HG03565 (cell line): ENCODE results near the gene KCNQ1OT1.

Experiments used
- ATAC-seq: cut with Tn5 transposase; IDR thresholded peaks from one replicate; pipeline ENCODE4 v1.9.1; 2021; ENCODE audit warnings: mild to moderate bottlenecking, moderate library complexity; ENCODE audit not compliant: unreplicated experiment

KCNQ1OT1 gene

DNA sequence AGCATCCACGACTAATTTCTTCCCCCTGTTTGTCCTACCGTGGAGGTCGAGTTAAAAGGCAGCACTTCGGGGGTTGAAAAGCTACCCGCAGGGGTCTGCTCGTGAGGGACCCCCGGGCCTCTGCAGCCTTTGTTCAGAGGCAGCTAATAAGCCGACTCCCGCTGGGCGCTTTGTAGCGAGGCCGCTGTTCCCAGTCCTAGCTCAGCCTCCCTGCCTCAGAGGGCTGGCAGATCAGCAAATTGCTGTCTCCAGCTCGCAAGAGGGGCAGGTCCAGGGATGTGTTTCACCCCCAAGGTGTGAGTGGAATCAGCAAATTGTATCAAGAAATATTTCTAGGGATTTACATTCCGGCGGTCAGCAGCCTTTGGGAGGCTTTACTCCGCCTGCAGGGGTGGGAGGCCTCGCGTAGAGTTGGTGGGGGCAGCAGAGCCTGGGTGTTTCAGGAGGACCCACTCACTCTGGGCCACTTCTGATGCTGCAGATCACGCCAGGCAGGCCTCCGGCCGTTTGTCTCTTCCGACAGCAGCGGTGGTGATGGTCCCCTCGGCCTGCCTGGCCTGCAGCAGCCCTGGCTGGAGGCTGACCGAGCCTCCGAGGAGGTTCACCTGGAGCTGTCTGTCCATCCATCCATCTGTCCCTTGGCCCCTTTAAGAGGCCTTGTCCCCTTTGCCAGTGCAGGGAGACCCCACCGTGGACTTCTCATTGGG lies 21.6 kb upstream of the KCNQ1OT1 start:
- ATAC-seq, result no peak

DNA sequence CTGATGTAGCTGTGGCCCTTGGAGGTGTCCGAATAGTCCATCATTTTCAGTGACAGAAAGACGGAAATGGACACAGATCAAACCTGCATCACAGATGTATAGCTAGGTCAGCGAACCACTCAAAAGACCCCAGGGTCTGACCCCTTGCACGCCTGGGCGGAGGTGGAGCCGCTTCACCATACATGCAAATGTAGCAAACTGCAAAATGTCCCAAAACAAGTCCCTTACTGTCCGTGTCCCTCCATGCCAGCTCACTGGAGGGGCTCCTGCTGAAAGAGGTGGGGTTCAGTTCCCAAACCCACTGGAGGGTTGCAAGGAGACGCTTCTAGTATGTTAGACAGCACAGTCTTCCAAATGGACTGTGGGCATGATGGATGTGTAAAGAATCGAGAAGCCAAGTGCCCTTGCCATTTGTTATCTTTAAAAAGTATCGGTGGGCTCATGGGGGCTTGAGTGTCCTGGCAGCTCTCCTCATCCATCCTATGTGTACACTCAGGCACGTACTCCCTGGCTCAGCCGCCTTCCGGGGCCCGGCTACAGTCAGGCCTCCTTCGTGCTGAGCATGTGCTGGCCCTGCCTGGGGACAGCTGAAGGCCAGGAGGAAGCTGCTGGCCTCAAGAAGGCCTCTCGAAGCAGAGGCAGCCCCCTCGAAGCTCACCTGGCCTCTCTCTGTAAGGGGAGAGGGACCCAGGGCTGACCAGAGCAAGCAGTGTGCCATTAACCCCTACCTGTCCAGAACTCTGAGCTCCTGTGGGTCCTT lies 20.2 kb upstream of the KCNQ1OT1 start:
- ATAC-seq, result no peak

DNA sequence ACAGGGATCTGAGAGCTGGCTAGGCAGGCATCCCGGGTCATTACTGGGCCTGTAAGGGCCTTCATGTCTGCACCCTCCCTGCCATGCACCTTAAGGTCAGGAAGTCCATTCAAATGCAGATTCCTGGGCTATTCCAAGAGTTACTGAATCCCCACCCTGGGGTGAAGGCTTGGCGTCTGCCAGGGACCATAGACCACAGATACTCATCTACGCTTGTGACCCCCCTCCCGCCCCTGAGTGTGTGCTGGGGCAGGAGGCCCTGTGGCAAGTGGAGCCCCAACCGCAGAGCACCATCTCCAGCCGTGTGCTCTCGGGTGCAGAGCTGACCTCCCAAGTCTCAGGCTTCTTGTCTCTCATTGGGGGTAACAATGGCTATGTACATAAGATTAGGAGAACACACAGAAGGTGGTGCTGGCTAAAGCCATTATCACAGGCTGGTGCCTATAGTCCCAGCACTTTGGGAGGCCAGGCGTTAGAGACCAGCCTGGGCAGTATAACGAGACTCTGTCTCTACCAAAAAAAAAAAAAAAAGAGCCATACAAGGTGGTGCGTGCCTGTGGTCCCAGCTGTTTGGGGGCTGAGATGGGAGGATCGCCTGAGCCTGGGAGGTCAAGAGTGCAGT lies 19.1 kb upstream of the KCNQ1OT1 start:
- no peak for ATAC-seq

DNA sequence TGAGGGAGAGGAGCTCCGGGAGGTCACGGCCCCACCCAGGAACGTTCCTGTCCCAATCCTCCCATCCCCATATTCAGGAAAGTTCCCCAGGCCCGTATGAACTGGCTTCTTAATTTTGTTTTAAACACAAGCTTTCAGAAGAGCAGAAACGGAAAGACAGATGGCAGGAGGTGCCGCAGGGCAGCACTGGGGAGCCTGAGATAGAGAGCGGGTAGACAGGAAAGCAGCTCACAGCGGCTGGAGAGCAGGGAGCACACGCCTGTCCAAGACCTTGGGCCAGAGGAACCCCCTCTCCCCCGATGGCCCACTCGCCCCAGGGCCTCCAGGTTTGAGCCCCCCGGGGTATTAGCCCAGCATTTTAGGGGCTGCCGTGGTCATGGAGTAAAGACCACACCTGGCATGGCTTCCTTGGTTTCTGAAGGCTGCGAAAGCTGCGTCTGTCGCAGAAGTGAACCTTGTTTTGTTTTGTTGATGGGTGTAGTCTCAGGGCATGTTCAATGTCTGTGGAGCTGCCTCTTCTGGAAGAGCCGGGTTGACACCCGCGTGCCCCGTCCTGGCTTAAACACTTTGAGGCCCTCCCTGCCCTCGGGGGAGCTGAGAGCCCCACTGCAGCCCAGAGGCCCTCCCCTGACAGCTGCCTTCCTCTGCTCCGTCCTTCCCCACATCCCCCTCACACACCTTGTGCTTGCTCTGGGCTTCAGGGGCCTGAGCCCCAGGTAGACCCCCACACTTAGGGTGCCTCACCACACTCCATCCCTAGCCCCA lies 17.9 kb upstream of the KCNQ1OT1 start:
- no peak for ATAC-seq

DNA sequence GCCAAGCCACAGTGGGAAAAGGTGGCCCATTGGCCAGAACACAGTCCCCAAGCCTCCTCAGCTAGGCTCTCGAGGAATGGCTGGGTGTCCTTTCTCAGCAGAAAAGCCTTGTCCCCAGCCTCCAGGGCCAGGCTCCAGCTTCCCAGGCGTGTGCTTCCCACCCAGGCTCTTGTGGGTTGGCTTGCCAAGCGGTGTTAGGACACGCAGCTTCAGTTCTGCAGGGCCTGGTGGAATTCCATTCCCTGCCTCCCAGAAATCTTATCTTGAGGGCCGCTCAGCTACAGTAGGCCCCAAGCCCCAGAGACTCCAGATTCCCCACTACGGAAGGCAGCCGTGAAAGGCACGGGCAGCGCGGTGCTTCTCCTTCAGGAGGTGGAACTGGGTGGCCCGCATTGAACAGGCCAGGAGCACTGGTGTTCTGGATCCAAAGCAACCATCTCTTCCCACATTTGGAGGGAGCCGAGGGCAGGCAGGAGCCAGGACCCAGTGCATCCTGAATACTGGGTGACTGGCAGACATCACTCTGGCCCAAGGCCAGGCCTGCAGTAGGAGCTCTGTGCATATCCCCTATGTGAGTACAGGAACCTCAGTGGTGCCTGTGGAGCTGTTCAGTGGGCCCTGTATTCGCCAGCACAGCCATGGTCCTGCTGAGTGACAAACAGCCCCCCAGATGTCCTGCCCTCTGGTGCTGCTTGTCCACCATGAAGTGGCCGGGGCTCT lies 16.7 kb upstream of the KCNQ1OT1 start:
- ATAC-seq, result no peak

DNA sequence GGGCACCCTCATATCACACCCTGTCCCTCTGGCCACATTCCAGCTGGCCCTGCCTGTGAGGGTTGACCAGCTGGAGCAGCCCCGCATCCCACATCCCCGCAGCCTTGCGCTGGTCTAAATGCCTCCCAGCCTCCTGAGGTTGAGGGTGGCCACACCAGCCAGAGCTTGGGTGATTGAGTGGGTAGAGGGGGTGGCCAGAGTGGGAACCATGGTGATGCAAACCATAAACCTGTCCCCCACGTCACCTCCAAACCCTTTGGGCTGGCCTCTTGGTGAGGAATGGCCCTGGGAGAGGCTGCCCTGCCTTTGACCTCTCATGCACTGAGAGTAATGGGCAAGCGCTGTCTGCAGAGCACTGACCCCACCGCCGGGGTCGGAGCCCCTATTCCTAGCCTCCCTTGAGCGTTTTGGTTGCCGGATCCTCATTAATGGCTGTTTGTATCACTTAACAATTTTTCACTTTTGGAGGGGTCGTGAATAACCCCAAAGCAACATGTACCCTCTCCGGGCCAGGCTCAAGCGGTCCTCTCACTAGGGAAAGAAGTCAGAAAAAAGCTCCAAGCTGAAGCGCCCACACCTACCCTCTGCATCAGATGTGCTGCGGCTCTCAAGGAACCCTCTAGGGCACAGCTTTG lies 16.0 kb upstream of the KCNQ1OT1 start:
- no peak for ATAC-seq

DNA sequence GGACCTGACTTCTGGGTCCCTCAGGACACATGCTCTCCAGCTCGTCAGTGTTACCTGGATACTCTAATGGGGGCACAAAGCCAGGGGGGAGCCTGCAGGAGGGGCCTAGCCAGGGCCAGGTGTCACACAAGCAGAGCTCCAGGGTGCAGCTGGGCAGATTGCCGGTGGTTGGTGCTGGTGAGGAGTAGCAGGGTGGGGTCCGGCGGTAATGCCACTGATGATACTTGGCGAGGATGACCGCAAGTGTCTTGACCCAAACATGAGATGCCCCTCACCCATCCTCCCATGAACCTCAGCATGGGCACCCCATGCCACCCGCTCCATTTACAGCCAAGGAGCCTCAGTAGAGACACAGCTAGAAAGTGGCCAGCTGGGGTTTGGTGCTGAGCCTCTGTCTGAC lies 15.1 kb upstream of the KCNQ1OT1 start:
- ATAC-seq, result no peak

DNA sequence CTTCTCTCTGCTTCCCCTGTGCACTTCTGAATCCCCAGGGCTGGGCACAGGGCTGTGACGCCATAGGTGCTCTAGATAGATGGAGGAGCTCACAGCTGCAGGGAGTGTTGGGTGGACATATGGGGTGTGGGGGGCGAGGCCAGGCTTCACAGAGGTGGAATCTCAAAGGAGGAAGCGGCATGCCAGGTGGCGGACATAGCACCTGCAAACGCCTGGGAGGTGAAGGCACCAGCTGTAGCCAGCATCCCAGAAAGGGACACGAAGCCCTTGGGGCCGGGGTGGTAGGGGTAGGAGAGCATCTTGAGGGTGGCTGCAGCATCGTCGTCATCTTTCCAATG lies 14.6 kb upstream of the KCNQ1OT1 start:
- ATAC-seq, result no peak

DNA sequence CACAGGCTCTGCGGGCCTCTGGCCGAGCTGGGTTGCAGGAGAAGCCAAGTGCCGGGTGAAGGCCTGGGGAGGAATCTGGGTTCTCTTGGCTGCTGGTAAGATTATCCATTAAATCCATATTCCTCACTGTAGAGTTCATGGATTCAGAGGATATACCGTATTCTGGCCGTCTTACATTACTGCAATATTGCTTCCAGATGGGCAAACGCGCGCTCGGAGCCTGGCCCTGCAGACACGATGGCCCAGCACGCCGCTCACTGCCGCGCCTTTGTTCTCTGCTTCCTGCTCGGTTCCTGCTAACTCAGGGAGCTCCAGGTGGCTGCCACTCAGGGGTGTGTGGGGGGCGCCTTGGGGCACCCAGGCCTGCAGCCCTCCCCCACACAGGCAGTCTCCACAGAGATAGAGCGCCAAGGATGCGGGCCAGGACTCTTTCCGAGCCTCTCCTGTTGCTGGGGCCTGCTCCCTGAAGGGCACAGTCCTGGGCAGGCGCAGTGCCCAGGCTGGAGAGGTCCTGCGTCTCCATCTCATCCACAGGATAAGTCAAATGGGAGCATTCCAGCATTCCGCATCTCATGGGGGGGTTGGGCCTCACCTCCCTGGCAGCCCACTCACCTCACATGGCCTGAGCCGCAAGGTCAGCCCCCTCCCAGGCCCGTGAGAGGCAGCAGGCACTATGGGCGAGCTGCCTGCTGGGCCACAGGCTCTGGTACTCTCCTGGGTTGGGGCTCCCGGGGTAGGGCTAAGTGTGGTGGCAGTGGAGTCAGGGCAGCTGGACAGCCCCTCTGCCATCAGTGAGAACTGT lies 14.1 kb upstream of the KCNQ1OT1 start:
- ATAC-seq, result no peak

DNA sequence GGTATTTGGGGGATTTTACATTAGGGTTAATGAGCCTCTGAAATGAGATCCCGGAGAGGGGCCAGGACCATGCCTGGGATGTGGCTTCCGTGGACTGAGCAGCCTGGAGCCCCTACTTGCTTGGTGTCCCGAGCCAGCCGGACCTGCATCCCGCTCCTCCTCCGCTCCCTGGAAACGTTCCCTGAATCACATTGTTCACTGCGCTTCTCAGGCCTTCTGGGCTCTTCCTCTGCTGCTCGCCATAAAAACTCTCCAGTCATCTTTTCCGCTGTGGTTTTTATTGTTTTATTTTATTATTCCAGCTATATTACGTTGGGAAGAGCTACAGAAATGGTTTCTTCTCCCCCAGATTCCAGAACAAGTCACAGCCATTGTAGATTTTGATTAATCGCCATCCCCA lies 13.3 kb upstream of the KCNQ1OT1 start:
- ATAC-seq, result no peak

DNA sequence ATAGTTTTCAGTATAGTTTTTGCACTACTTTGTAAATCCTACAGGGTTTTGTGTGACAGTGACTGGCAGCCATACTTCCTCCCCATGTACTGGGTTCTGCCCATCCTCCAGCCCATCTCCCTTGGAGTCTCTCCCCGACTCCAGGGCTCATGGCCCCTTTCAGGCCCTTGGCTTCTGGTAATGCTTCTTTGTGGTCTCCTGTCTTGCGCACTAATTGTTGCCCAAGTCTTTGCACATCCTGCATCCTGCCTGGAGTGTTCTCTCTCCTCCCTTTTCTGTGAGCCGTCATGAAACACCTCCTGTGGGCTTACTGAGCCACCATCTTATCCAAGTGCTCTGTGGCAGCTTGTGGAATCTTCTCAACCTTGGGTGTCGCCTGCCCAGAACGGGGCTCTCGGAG lies 11.4 kb upstream of the KCNQ1OT1 start:
- no peak for ATAC-seq

DNA sequence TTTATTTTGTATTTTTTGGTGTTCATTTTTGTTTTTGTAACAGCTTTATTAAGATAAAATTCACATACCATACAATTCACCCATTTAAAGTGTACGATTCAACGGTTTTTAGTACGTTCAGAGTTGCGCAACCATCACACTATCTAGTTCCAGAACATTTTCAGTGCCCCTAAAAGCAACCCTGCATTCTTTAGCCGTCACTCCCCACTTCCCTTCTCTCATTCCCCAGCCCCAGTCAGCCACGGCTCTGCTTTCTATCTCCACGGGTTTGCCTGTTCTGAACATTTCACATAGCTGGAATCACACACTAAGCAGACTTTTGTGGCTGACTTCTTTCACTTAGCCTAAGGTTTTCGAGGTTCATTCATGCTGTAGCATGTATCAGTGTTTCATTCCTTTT lies 9.6 kb upstream of the KCNQ1OT1 start:
- ATAC-seq, result no peak

DNA sequence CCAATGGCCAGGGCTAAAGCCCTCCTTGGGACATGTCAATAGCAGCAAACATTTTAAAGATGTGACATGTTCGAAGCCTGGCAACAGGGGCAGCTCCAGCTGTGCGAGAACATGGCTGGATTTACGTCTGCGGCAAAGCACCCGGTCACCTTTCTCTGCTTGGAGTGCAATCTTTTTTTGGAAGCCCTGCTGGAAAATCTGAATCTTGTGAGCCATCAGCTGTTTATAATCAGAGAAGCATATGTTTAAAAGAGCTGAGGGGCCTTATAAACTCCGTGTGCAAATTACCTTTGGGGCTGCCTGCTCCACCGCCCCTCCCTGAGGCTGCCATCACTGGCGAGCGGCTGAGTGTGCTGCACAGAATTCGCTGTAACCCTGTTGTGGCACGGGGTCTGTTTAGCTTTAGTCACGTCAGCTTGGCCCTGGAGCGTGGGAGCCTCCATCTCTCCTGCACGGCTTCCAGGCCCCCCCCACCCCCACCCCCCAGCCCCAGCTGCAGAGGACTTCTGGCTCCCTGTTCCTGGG lies 9.0 kb upstream of the KCNQ1OT1 start:
- ATAC-seq, result no peak

DNA sequence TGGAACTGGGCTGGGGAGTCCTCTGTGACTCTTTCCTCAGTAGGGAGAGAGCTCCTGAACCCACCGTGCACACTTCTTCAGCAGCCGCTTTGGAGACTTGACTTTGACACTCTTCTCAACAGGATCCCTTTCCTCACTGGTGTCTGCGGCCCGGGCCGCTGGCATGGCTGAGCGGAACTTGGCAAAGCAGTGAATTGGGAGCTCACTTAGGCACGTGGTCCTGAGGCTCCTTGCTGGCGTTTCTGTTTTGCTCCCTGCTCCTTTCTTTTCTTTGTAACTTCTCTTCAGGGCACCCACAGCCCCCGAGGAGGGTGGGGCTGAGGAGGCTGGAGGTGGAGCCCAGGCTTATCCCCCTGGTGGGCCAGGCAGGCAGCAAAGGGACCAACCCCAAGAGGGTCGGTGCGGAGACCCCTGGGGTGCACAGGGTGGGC lies 8.4 kb upstream of the KCNQ1OT1 start:
- ATAC-seq, result no peak

DNA sequence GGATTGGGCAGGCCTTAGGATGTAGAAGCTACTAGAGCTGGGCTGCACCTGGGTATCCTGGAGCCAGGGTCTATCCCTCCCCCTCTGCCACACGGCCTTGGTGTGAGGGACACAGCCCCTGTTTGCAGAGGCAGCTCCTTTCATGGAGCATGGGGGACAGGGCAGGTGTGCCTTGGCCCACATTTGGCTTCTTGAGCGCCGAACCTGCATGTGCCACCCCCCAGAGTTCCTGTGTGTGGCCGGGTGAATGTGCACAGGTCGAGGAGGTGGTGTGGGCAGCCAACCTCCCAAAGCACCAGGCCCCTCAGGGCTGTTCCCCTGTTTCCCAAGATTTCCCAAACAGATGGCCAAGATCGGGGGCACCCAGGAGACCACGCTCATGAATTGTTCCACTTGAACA lies 7.9 kb upstream of the KCNQ1OT1 start:
- no peak for ATAC-seq

DNA sequence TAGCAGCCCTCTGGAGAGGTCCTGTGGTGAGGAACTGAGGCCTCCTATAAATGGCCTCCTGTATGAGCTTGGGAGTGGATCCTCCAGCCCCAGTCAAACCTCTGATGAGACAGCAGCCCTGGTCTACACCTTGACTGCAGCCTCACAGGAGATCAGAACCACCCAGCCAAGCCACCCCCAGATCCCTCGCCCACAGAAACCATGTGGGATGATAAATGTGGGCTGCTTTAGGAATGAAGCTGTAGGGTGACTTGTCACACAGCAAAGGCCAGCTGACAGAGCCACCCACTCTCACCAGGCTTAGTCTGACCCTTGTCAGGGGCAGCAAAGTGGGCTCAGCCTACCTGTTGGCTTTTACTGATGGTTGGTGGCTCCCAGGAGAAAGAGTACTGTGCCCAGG lies 6.5 kb upstream of the KCNQ1OT1 start:
- no peak for ATAC-seq

DNA sequence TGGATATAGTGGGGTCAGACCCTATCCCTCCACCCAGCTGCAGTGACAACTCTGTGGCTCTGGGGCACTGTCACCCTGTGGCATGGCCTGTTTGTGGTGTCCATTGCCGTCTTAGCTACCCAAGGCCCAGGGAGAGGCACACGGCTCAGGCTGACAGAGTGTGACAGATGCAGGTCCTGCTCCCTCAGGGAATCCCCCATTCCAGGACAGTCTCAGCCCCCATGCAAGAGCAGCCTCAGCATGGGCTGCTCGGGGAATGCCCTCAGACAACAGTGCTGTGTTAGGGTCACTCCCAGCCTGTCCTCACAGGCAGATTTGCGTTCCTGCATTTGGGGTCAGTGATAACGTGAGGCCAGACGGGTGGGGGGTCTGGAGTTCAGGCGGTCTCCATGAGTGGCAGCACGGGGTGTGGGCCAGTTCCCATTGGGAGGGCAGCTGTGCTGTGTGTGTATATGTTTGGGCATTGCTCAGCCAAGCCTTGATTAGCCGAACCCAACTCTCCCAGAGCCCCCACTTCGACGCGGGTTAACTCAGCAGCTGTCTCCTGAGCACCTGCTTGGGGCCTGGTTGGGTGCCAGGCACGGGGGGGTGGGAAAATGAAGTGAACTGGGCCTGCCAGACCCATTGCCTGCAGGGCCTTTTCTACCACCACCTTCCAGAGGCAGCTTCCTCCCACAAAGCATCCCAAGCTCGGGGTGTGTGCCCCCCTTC lies 5.3 kb upstream of the KCNQ1OT1 start:
- no peak for ATAC-seq

DNA sequence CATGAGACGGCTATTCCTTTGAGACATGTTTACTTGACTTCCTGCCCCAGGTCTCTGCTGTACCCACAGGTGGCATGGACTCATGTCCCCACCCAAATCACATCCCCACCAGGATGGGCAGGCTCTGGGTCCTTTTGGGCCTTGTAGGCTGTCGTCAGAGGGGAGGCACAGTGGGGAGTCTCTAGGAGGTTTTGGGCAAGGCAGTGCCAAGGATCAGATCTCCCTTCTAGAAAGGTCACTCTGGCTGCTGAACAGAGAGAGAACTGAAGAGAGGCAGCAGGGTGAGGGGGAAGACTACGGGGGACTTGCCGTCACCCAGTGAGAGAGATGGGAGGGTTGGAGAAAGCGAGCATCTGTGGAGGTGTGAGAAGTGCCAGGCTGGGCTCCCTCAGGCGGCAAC lies 4.6 kb upstream of the KCNQ1OT1 start:
- ATAC-seq, result no peak
